ENCODE results near the gene TM4SF5.
A peak's percentile ranks its signal among the peaks of the same experiment; 100 is the strongest.
"Not testable (repeated sequence)": the region's sequence is repeated elsewhere in the genome, so short reads cannot be mapped to it uniquely, and the experiment has no call there.

Gene TM4SF5

GRCh38 chr17:4789951-4790704 lies 18.4 kb downstream of the TM4SF5 start:
- peak; percentile 95 for DNase-seq (ENCODE audit: low read depth)

- DNase-seq (ENCODE audit: low read depth), result no peak
These were observed 19.0 kb downstream of the TM4SF5 start for GRCh38 chr17:4790705-4791088.

- DNase-seq (ENCODE audit: low read depth), result no peak
These were observed 23.5 kb downstream of the TM4SF5 start for GRCh38 chr17:4795168-4795567.

- DNase-seq (ENCODE audit: low read depth), result peak; percentile 58
These were observed 24.9 kb downstream of the TM4SF5 start for GRCh38 chr17:4796552-4796920.

GRCh38 chr17:4800462-4801196 lies 28.9 kb downstream of the TM4SF5 start:
- DNase-seq (ENCODE audit: low read depth), result no peak

- DNase-seq (ENCODE audit: low read depth), result no peak
These were observed 30.5 kb downstream of the TM4SF5 start, which contains the start of gene C17orf114 for GRCh38 chr17:4802228-4802627. Gene C17orf114 (minus strand): TSS chr17:4802328.

- DNase-seq (ENCODE audit: low read depth), result peak; percentile 5
These were observed 34.7 kb downstream of the TM4SF5 start for GRCh38 chr17:4806456-4806776.

GRCh38 chr17:4806777-4807604 lies 35.3 kb downstream of the TM4SF5 start, which contains the start of gene PLD2:
Gene PLD2 (plus strand): TSS chr17:4807152. CDS start chr17:4807773, 621 bp downstream.
- DNase-seq (ENCODE audit: low read depth), result peak; percentile 75

GRCh38 chr17:4807605-4808377 lies 36.1 kb downstream of the TM4SF5 start:
- DNase-seq (ENCODE audit: low read depth), result peak; percentile 9

- no peak for DNase-seq (ENCODE audit: low read depth)
These were observed 36.7 kb downstream of the TM4SF5 start for GRCh38 chr17:4808378-4808767.

GRCh38 chr17:4810696-4811290 lies 39.1 kb downstream of the TM4SF5 start:
- DNase-seq (ENCODE audit: low read depth), result no peak

GRCh38 chr17:4811471-4811870 lies 39.8 kb downstream of the TM4SF5 start:
- DNase-seq (ENCODE audit: low read depth), result no peak

GRCh38 chr17:4812690-4813089 lies 41.0 kb downstream of the TM4SF5 start:
- DNase-seq (ENCODE audit: low read depth), result no peak

GRCh38 chr17:4815043-4815675 lies 43.5 kb downstream of the TM4SF5 start:
- no peak for DNase-seq (ENCODE audit: low read depth)

GRCh38 chr17:4816826-4817225 lies 45.1 kb downstream of the TM4SF5 start:
- no peak for DNase-seq (ENCODE audit: low read depth)

GRCh38 chr17:4818276-4818675 lies 46.6 kb downstream of the TM4SF5 start:
- DNase-seq (ENCODE audit: low read depth), result no peak

- DNase-seq (ENCODE audit: low read depth), result no peak
These were observed 51.1 kb downstream of the TM4SF5 start for GRCh38 chr17:4822835-4823234.

- no peak for DNase-seq (ENCODE audit: low read depth)
These were observed 51.8 kb downstream of the TM4SF5 start for GRCh38 chr17:4823373-4824089.

- no peak for DNase-seq (ENCODE audit: low read depth)
These were observed 55.7 kb downstream of the TM4SF5 start for GRCh38 chr17:4827399-4827798.

GRCh38 chr17:4832829-4833177 lies 61.1 kb downstream of the TM4SF5 start:
- not testable (repeated sequence) for DNase-seq (ENCODE audit: low read depth)
